ENCODE data around the gene SDK2. TPM values are rescaled to one million over a fixed set of nuclear protein-coding genes. Genes with fewer than 3 reads are reported as not detected.

Gene SDK2
- total and polyA plus RNA-seq, 2 of the 8 experiments (the other 6 are each of a cell fraction or from before 2014, with no cell fraction given): 3.9 to 4.1 TPM

DNA sequence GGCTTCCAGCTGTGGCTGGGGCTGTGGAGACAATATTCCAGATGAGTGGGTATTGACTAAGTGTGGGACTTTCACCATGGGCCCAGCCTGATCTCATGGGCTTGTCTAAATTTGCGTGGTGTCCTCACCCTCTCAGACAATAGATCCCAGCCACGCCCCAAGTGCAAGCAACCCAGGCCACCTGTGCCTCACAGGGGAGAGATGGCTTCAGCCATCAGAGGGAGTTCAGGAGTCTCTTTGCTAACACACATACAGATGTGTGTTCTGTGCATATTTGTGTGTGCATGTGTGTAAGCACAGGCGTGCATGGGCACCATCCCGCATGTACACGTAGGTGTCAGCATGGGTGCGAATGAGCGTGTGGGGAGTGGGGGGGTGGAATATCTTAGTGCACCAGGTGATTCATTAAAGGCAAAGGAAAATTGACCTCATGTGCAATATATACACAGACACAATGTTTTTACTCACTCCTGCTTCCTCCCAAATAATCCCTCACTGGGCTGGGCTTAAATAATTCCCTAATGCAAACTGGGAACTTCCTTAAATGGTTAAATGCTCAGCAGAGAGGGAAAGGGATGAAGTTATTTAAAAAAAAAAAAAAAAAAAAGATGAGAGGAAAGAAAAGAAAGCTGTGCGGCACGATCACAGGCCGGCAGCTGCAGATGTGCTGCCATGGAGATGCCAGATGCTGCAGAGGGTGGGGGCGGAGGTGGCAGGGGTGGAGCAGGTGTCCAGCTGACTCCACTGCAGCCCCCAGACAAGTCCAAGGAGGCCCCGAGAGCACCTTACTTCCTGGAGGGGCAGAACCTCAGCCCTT, 308.4 kb downstream of the SDK2 start:
- POLR2A ChIA-PET (ENCODE audit: partially characterized antibody): no interaction called here
- H2BK15ac ChIP-seq (ENCODE audit: low read length): no peak overlapping the region
- FAIRE-seq: no peak
- no peak overlapping the region for H3K18ac ChIP-seq (ENCODE audit: extremely low read depth, low read length)
- no peaks in the 10 kb centered on the region; a peak in 1 of 8 replicates for H3K36me3 ChIP-seq (ENCODE audit: control insufficient read depth in 2 of 4, insufficient read depth in 4 of 4, low read length in 3 of 4)
- CTCF ChIA-PET (ENCODE audit: partially characterized antibody): interaction anchor here (1.0 to 1.8 kb wide), 2 partner anchors 9 to 80 kb away, joined by 3 to 8 read pairs; no protein-coding TSS in a partner anchor
- H3K79me1 ChIP-seq (ENCODE audit: low read depth, low read length): no peaks in the 10 kb centered on the region
- peak overlapping the region; percentile 11; the same call in 1 of the 2 replicates for H4K8ac ChIP-seq (ENCODE audit: extremely low read depth, insufficient read depth, low read length)
- peaks cover 0 to 4% (median 0%) of the 10 kb centered on the region in 4 experiments; a peak in 2 of 7 replicates for H3K4me1 ChIP-seq (replicated peaks in 1 of 4; ENCODE audit: control insufficient read depth in 3 of 4, insufficient read depth in 4 of 4, low read length in 3 of 4)
- DNase-seq (ENCODE audit: low read depth in 1 of 2, low spot score in 2 of 2): no peak
- H2AFZ ChIP-seq (ENCODE audit: low read length): no peak overlapping the region
- no peak overlapping the region for H3K23ac ChIP-seq (ENCODE audit: insufficient read length)
- H3K4ac ChIP-seq (replicated peaks; ENCODE audit: insufficient read length, low read depth, low read length): no peak overlapping the region
- WGBS, 2 experiments (ENCODE audit: extremely low coverage in 1 of 2, insufficient coverage in 1 of 2, insufficient read length in 1 of 2, insufficient replicate concordance in 2 of 2, low coverage in 1 of 2, low lambda C conversion rate in 2 of 2, missing lambda C conversion rate in 1 of 2): 94% methylated on average over 12 of the region's 12 CpGs; no CpG with 5 or more reads in 1 of the 2 experiments
- H3K4me3 ChIP-seq (ENCODE audit: extremely low read depth in 1 of 4, insufficient read depth in 2 of 4, low read depth in 3 of 4, low read length in 4 of 4): no peak overlapping the region
- H3K4me2 ChIP-seq (ENCODE audit: insufficient read depth in 1 of 2, low read depth in 2 of 2, low read length in 2 of 2): no peak overlapping the region
- H2BK20ac ChIP-seq (ENCODE audit: low read length): no peak overlapping the region
- 0 out of 2 replicates have a peak overlapping the region, but pooled peaks have one; percentile 27 for H2BK12ac ChIP-seq (ENCODE audit: low read depth, low read length)
- H3K23me2 ChIP-seq (ENCODE audit: low read depth, low read length): no peaks in the 10 kb centered on the region
- no peaks in the 10 kb centered on the region for H4K20me1 ChIP-seq (replicated peaks in 1 of 2; ENCODE audit: control insufficient read depth in 1 of 2, insufficient read depth in 2 of 2, low read length in 2 of 2)
- no peaks in the 10 kb centered on the region for H3K27me3 ChIP-seq (replicated peaks in 1 of 4; ENCODE audit: control insufficient read depth in 3 of 4, extremely low read depth in 1 of 4, insufficient read depth in 3 of 4, low read length in 3 of 4)
- no peak overlapping the region for H3K14ac ChIP-seq (ENCODE audit: insufficient read length)
- H2BK5ac ChIP-seq (ENCODE audit: low read depth, low read length): no peak overlapping the region
- no peak overlapping the region for H2BK120ac ChIP-seq (replicated peaks; ENCODE audit: low read depth, low read length)
- no peak overlapping the region for H4K91ac ChIP-seq (replicated peaks; ENCODE audit: insufficient read length, low read length)
- H3K9ac ChIP-seq (replicated peaks in 1 of 4; ENCODE audit: extremely low read depth in 1 of 4, low read depth in 3 of 4, low read length in 3 of 4): no peak overlapping the region
- 0 out of 2 replicates have a peak overlapping the region, but pooled peaks have one; percentile 15 for H2AK5ac ChIP-seq (ENCODE audit: low read depth, low read length)
- H3K9me3 ChIP-seq (ENCODE audit: insufficient read depth in 2 of 2, low read depth in 1 of 2, low read length in 1 of 2): no peaks in the 10 kb centered on the region
- H3K27ac ChIP-seq (ENCODE audit: low read depth, low read length): no peak overlapping the region
- H4K5ac ChIP-seq (ENCODE audit: insufficient read length, low read depth, low read length): no peak overlapping the region
- no peak overlapping the region for H3K56ac ChIP-seq (replicated peaks; ENCODE audit: insufficient read length, low read depth, low read length)
- no peaks in the 10 kb centered on the region for H3K79me2 ChIP-seq (ENCODE audit: control insufficient read depth in 1 of 2, insufficient read depth in 2 of 2, low read length in 2 of 2)
- TF ChIP-seq KDM5A (IDR thresholded peaks at IDR 0.05; ENCODE audit: low read length): no peak
- TF ChIP-seq GABPA (IDR thresholded peaks at IDR 0.05; ENCODE audit: borderline replicate concordance, insufficient read depth, low read length): no peak
- TF ChIP-seq SP4 (IDR thresholded peaks at IDR 0.05; ENCODE audit: low read length): no peak
- TF ChIP-seq BCL11A (IDR thresholded peaks at IDR 0.05; ENCODE audit: low read depth in 2 of 2, low read length in 2 of 2): no peak
- TF ChIP-seq, protein P1, sequence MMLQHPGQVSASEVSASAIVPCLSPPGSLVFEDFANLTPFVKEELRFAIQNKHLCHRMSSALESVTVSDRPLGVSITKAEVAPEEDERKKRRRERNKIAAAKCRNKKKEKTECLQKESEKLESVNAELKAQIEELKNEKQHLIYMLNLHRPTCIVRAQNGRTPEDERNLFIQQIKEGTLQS (IDR thresholded peaks at IDR 0.05; ENCODE audit: insufficient read depth, low read depth, low read length): no peak
- TF ChIP-seq JUN (IDR thresholded peaks at IDR 0.05; ENCODE audit: low read depth, low read length): no peak
- TF ChIP-seq EGR1 (IDR thresholded peaks at IDR 0.05; ENCODE audit: borderline replicate concordance, low read depth, low read length): no peak
- no peak for TF ChIP-seq SUZ12 (IDR thresholded peaks at IDR 0.05; ENCODE audit: low read length)
- TF ChIP-seq CHD1 (IDR thresholded peaks at IDR 0.05; ENCODE audit: low read depth, low read length): no peak
- no peak for TF ChIP-seq SP1 (IDR thresholded peaks at IDR 0.05; ENCODE audit: low read depth, low read length)
- no peak for TF ChIP-seq RXRA (IDR thresholded peaks at IDR 0.05; ENCODE audit: insufficient read depth, low read depth, low read length)
- no peak for TF ChIP-seq NANOG (IDR thresholded peaks at IDR 0.05; ENCODE audit: insufficient read depth, low read depth, low read length, poor library complexity, severe bottlenecking)
